GM18861 (cell line): ENCODE results near the gene VARS1.
"Not testable (repeated sequence)": the region's sequence is repeated elsewhere in the genome, so short reads cannot be mapped to it uniquely, and the experiment has no call there.

Source experiments
- ATAC-seq: cut with Tn5 transposase; IDR thresholded peaks from one replicate; pipeline ENCODE4 v1.9.1; 2021; ENCODE audit not compliant: unreplicated experiment

VARS1 gene

GRCh38 chr6:31822036-31822821 is 26.7 kb upstream of the VARS1 start:
- ATAC-seq = peak; percentile 21

GRCh38 chr6:31821301-31822035 is 25.9 kb upstream of the VARS1 start:
- ATAC-seq = peak; percentile 36

DNA sequence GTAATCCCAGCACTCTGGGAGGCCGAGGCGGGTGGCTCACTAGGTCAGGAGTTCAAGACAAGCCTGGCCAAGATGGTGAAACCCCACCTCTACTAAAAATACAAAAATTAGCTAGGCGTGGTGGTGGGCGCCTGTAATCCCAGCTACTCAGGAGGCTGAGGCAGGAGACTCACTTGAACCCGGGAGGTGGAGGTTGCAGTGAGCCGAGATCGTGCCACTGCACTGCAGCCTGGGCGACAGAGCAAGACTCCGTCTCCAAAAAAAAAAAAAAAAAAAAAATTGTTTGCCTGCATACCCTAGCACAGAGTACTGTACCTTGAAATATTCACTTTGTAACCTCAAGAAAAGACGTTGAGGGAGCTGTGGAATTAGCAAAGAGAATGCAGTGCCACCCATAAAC is 24.8 kb upstream of the VARS1 start:
- not testable (repeated sequence) for ATAC-seq

GRCh38 chr6:31819871-31820299 is 24.3 kb upstream of the VARS1 start:
- no peak for ATAC-seq

DNA sequence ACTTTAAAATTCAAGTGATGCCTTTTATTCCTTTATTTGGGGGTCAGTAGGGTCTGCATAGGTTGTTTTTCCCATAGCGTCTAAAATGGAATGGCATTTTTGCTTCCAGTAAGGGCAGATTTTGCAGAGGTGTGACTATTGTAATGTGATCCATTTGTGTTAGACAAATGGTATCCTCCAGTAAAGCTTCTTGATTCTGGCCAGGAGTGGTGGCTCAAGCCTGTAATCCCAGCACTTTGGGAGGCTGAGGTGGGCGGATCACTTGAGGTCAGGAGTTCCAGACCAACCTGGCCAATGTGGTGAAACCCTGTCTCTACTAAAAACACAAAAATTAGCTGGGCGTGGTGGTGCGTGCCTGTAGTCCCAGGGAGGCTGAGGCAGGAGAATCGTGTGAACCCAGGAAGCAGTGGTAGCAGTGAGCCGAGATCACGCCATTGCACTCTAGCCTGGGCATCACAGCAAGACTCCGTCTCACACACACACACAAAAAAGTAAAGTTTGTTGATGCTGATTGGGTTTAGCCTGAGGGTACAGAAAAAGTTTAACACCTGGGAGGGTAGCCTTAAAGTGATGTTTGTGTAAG is 22.5 kb upstream of the VARS1 start:
- ATAC-seq = not testable (repeated sequence)

- not testable (repeated sequence) for ATAC-seq
Observed at GRCh38 chr6:31817133-31817928, 21.8 kb upstream of the VARS1 start.

DNA sequence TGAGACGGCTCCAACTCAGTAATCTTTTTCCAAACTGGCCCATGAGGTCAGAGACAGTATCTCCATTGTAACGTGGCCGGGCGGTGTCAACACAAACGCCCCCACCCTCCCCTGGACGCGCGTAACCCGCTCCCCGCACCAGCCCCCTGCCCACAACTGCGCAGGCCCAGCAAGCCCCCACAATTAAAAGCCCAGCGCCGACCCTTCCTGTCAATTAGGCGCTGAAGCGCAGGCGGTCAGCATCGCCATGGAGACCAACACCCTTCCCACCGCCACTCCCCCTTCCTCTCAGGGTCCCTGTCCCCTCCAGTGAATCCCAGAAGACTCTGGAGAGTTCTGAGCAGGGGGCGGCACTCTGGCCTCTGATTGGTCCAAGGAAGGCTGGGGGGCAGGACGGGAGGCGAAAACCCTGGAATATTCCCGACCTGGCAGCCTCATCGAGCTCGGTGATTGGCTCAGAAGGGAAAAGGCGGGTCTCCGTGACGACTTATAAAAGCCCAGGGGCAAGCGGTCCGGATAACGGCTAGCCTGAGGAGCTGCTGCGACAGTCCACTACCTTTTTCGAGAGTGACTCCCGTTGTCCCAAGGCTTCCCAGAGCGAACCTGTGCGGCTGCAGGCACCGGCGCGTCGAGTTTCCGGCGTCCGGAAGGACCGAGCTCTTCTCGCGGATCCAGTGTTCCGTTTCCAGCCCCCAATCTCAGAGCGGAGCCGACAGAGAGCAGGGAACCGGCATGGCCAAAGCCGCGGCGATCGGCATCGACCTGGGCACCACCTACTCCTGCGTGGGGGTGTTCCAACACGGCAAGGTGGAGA is 19.7 kb upstream of the VARS1 start, which contains the start of the genes HSPA1A and HSPA1L:
Gene HSPA1A, plus strand, starts transcription at position 519 of the 814 bp plus-strand sequence. Its CDS starts 214 bp downstream, at position 733.
Gene HSPA1L, minus strand, starts transcription at position 259 of the 814 bp plus-strand sequence. CDS start 3,311 bp downstream, outside the sequence.
- ATAC-seq = no peak

GRCh38 chr6:31814677-31815024 is 19.1 kb upstream of the VARS1 start:
- ATAC-seq = no peak

DNA sequence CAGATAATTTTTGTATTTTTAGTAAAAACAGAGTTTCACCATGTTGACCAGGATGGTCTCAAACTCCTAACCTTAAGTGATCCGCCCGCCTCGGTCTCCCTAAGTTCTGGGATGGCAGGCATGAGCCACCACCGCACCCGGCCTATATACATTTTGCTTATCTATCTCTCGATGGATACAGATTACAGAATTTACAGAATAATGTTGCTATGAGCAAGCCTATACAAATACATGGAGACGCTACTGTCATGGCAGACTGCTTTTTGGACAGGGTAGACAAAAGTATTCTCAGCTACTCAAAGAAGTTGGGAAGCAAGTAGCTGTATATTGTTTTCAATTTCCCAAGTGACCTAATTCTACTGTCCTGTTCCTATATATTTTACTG is 17.9 kb upstream of the VARS1 start:
- ATAC-seq = no peak

GRCh38 chr6:31811645-31812044 is 16.1 kb upstream of the VARS1 start:
- ATAC-seq = no peak

- not testable (repeated sequence) for ATAC-seq
Observed at GRCh38 chr6:31808599-31808998, 13.0 kb upstream of the VARS1 start.

- peak; percentile 80 for ATAC-seq
Observed at GRCh38 chr6:31806470-31807272, 11.1 kb upstream of the VARS1 start, which contains the start of gene LSM2. Gene LSM2, minus strand, starts transcription at chr6:31806966. Its CDS starts 209 bp downstream, at chr6:31806757.

DNA sequence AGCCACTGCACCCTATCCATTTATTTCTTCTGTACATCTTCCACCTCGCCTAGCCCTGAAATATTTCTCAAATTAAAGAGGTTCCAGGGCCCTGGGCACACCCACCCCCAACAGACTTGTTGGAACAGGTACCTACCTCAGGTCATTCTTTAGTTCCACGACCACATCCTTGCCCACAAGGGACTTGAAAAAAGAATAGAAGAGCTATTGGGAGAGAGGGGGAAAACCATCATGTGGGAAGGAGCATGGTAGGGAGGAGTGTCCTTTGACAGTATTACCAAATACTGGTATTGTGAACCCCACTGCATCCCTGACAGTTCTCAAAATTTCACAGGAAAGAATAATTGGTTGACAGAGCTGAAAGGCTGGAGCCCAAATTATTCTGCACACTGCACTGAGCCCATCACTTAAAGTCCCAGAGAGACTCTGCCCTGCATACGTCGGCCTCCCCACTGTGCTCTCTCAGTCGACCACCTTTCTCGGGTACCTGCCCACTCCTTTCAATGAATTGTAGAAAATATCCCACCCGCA is 10.5 kb upstream of the VARS1 start:
- ATAC-seq = peak; percentile 8

DNA sequence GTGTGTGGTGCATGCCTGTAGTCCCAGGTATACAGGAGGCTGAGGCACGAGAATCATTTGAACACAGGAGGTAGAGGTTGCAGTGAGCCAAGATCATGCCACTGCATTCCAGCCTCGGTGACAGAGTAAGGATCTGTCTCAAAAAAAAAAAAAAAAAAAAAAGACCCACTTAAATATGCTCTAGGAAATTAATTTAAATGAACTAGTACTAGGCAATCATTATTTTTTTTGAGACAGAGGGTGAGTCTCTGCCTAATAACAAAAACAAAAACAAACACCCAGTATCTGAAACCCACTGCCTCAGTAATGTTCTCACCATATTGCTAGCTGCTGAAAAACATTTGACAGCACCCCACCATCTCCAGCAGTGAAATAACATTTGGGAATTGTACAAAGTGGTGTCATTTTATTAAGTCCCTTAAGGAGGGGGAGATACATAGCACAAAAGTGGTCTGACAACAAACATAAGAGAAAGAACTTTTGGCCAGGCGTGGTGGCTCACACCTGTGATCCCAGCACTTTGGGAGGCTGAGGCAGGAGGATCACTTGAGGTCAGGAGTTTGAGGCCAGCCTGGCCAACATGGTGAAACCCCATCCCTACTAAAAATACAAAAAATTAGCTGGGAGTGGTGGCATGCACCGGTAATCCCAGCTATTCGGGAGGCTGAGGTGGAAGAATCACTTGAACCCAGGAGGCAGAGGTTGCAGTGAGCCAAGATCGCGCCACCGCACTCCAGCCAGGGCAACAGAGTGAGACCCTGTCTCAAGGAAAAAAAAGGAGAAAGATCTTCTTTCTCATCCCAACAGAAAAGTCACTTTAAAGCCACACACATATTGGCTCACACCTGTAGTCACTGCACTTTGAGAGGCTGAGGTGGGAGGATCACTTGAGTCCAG is 5.7 kb upstream of the VARS1 start:
- not testable (repeated sequence) for ATAC-seq

- ATAC-seq = no peak
Observed at GRCh38 chr6:31799781-31800180, 4.2 kb upstream of the VARS1 start.

GRCh38 chr6:31797588-31797987 is 2.0 kb upstream of the VARS1 start:
- ATAC-seq = no peak

DNA sequence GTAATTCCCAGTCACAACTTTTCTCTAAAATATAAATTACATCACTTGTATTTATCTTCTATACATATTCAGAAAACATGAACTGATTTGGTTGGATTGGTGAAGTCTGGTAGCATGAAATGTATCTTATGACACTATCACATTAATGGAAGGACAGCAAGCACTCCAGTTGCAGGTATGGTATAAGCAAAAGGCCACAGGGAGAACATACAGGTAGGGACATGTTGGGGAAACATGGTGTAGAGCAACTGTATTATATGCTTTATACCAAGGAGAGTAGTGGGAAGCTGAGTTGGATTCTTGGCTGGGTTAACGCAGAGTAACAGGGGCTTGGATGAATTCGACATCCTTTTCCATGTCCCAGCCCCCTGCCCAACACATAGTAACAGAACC is 1.4 kb upstream of the VARS1 start:
- no peak for ATAC-seq
